DND-41 (cell line): ENCODE measurements around the gene PARM1.

Experiments
- ATAC-seq: fragments of 200-7000 bp; cut with Tn5 transposase; 3 replicates; pipeline ENCODE4 v1.9.1; 2021; ENCODE audit warnings: low read depth; ENCODE audit not compliant: insufficient read depth
- DNase-seq: peaks from one replicate; pipeline ENCODE4 v3.0.0-alpha.2; 2020
- H2AFZ ChIP-seq: 2 replicates; pipeline ENCODE4 v1.6.0; 2012; ENCODE audit warnings: low read depth, low read length
- H3K27ac ChIP-seq: 2 replicates; pipeline ENCODE4 v1.5.1; 2012; ENCODE audit warnings: low read length, inconsistent platforms
- H3K27me3 ChIP-seq: fragments of 200-600 bp; sonication (generic); 2 replicates; pipeline ENCODE4 v1.6.0; 2012; ENCODE audit warnings: low read length, mild to moderate bottlenecking, inconsistent platforms; ENCODE audit not compliant: insufficient read depth, poor library complexity
- H3K36me3 ChIP-seq: 2 replicates; pipeline ENCODE4 v1.5.1; 2012; ENCODE audit warnings: low read length, inconsistent platforms; ENCODE audit not compliant: insufficient read depth
- H3K4me1 ChIP-seq: 2 replicates; pipeline ENCODE4 v1.5.1; 2012; ENCODE audit warnings: mild to moderate bottlenecking, low read length; ENCODE audit not compliant: insufficient read depth
- H3K4me2 ChIP-seq: 2 replicates; pipeline ENCODE4 v1.6.0; 2012; ENCODE audit warnings: mild to moderate bottlenecking, moderate library complexity, low read length, inconsistent platforms; ENCODE audit not compliant: insufficient read depth
- H3K4me3 ChIP-seq, 2 experiments: fragments of 200-600 bp in 1 of 2; shearing (Covaris generic) in 1 of 2; 2 replicates each; pipeline ENCODE4 v1.5.1; 2012 to 2016; ENCODE audit warnings: inconsistent platforms in 2 of 2, low read length in 2 of 2, mild to moderate bottlenecking in 2 of 2, low read depth in 1 of 2, moderate library complexity in 1 of 2
- H3K79me2 ChIP-seq: 2 replicates; pipeline ENCODE4 v1.6.0; 2012; ENCODE audit warnings: low read length, inconsistent platforms; ENCODE audit not compliant: insufficient read depth
- H3K9ac ChIP-seq: 2 replicates; pipeline ENCODE4 v1.6.0; 2012; ENCODE audit warnings: low read depth, mild to moderate bottlenecking, inconsistent platforms, low read length, moderate library complexity
- H3K9me3 ChIP-seq: 2 replicates; pipeline ENCODE4 v1.5.1; 2012; ENCODE audit warnings: low read length, moderate library complexity, mild to moderate bottlenecking, inconsistent platforms; ENCODE audit not compliant: insufficient read depth, severe bottlenecking
- H4K20me1 ChIP-seq: 2 replicates; pipeline ENCODE4 v1.6.0; 2012; ENCODE audit warnings: low read length; ENCODE audit not compliant: insufficient read depth
- CTCF ChIP-seq: IDR thresholded peaks from 2 replicates; pipeline ENCODE4 v1.5.1; 2012; ENCODE audit warnings: borderline replicate concordance, low read length, moderate library complexity, mild to moderate bottlenecking; ENCODE audit not compliant: poor library complexity, severe bottlenecking; ENCODE audit errors: extremely low read depth
- EZH2 ChIP-seq: IDR thresholded peaks from 3 replicates; pipeline ENCODE4 v1.6.1; 2012; ENCODE audit warnings: borderline replicate concordance, low read depth, mild to moderate bottlenecking, moderate library complexity, low read length, inconsistent platforms; ENCODE audit not compliant: severe bottlenecking

The PARM1 gene

GRCh38 chr4:74932832-74933561 is at the start of gene PARM1:
PARM1 (plus strand) TSS chr4:74933116; CDS start chr4:74933328, 212 bp downstream.
- Histone ChIP-seq H3K36me3 (no peaks in the 10 kb centered on the region), H3K9me3 (no peaks in the 10 kb centered on the region), H3K27ac (no peak within 1 kb of the TSS), H3K4me2 (no peak within 1 kb of the TSS), H4K20me1 (no peaks in the 10 kb centered on the region), H3K27me3 (no peaks in the 10 kb centered on the region), H3K79me2 (no peaks in the 10 kb centered on the region), H3K9ac (no peak within 1 kb of the TSS), H2AFZ (no peak within 1 kb of the TSS), H3K4me3 (no peak within 1 kb of the TSS), H3K4me1 (no peaks in the 10 kb centered on the region)
- no peak for ATAC-seq
- TF ChIP-seq EZH2 (no peak), CTCF (no peak)
- no peak for DNase-seq

GRCh38 chr4:74884266-74884665 is 48.6 kb upstream of the PARM1 start:
- Histone ChIP-seq H3K4me2 (no peak overlapping the region), H3K4me3 (no peak overlapping the region), H2AFZ (no peak overlapping the region), H3K36me3 (no peaks in the 10 kb centered on the region), H3K4me1 (no peaks in the 10 kb centered on the region), H3K27ac (no peak overlapping the region), H3K79me2 (no peaks in the 10 kb centered on the region), H3K9me3 (no peaks in the 10 kb centered on the region), H3K9ac (no peak overlapping the region), H4K20me1 (no peaks in the 10 kb centered on the region), H3K27me3 (no peaks in the 10 kb centered on the region)
- TF ChIP-seq EZH2 (no peak), CTCF (no peak)
- DNase-seq (no peak), ATAC-seq (no peak)

GRCh38 chr4:74886484-74886883 is 46.4 kb upstream of the PARM1 start:
- Histone ChIP-seq H3K27ac (no peak overlapping the region), H3K36me3 (no peaks in the 10 kb centered on the region), H3K79me2 (no peaks in the 10 kb centered on the region), H4K20me1 (no peaks in the 10 kb centered on the region), H3K4me1 (no peaks in the 10 kb centered on the region), H3K9ac (no peak overlapping the region), H3K4me2 (no peak overlapping the region), H3K9me3 (no peaks in the 10 kb centered on the region), H3K27me3 (no peaks in the 10 kb centered on the region), H3K4me3 (no peak overlapping the region), H2AFZ (no peak overlapping the region)
- no peak for TF ChIP-seq CTCF
- TF ChIP-seq EZH2, result no peak
- ATAC-seq (no peak), DNase-seq (no peak)

GRCh38 chr4:74890341-74890740 is 42.6 kb upstream of the PARM1 start:
- DNase-seq, result no peak
- no peak overlapping the region for H2AFZ ChIP-seq
- H3K4me2 ChIP-seq, result no peak overlapping the region
- TF ChIP-seq CTCF, result no peak
- no peak for TF ChIP-seq EZH2
- H3K9me3 ChIP-seq, result no peaks in the 10 kb centered on the region
- no peaks in the 10 kb centered on the region for H3K27me3 ChIP-seq
- H3K79me2 ChIP-seq, result no peaks in the 10 kb centered on the region
- ATAC-seq, result no peak
- no peaks in the 10 kb centered on the region for H3K36me3 ChIP-seq
- H3K9ac ChIP-seq, result no peak overlapping the region
- no peaks in the 10 kb centered on the region for H4K20me1 ChIP-seq
- H3K4me3 ChIP-seq, result no peak overlapping the region
- H3K4me1 ChIP-seq, result no peaks in the 10 kb centered on the region
- no peak overlapping the region for H3K27ac ChIP-seq
